Endothelial cell of umbilical vein (primary cell): Measurements from ENCODE around the gene PRR5. TPM values are rescaled to one million over a fixed set of nuclear protein-coding genes. Genes with fewer than 3 reads are reported as not detected.

Experiments used
- BruUV-seq: library from RNA; stranded (reverse); fragments of 400-500 nt; replicated peaks from 2 replicates; lab custom pipeline; 2021; lab: Mats Ljungman, UMichigan
- CTCF ChIA-PET: fragments of 300-600, 350-600 bp; sonication (Branson Sonifier 250); formaldehyde crosslinking; loops from one replicate; lab custom pipeline; 2021; ENCODE audit warnings: antibody characterized with exemption, inconsistent platforms; lab: Charles Lee
- POLR2A ChIA-PET: fragments of 300-600, 350-600 bp; sonication (Branson Sonifier 250); formaldehyde crosslinking; loops from one replicate; lab custom pipeline; 2021; ENCODE audit warnings: antibody characterized with exemption, inconsistent platforms; lab: Charles Lee
- DNase-seq: peaks from one replicate; pipeline ENCODE4 v3.0.0-alpha.2; 2011; ENCODE audit warnings: low read depth, low spot score
- FAIRE-seq: peaks from 2 replicates; lab custom pipeline; 2011; peaks lifted over from hg19 to GRCh38; lab: Jason Lieb, UNC
- H2AFZ ChIP-seq: 2 replicates; pipeline ENCODE4 v1.6.0; 2012; ENCODE audit warnings: low read depth, low read length, control low read depth, inconsistent platforms
- H3K27ac ChIP-seq: 2 replicates; pipeline ENCODE4 v1.5.1; 2011; ENCODE audit warnings: low read depth, mild to moderate bottlenecking, control low read depth, low read length, moderate library complexity; ENCODE audit not compliant: insufficient read depth
- H3K27me3 ChIP-seq, 2 experiments: 2 replicates each; pipeline versions ENCODE4 v1.6.0 to v1.6.1; 2011; ENCODE audit warnings: low read length in 2 of 2, mixed read lengths in 1 of 2; ENCODE audit not compliant: control insufficient read depth in 2 of 2, insufficient read depth in 2 of 2
- H3K36me3 ChIP-seq, 2 experiments: 2 replicates in 1 of 2; 3 replicates in 1 of 2; pipeline ENCODE4 v1.5.1; 2011; ENCODE audit warnings: low read length in 2 of 2, mild to moderate bottlenecking in 1 of 2, moderate library complexity in 1 of 2; ENCODE audit not compliant: control insufficient read depth in 2 of 2, insufficient read depth in 2 of 2; ENCODE audit errors: extremely low read depth in 1 of 2
- H3K4me1 ChIP-seq: 3 replicates; pipeline ENCODE4 v1.5.1; 2011; ENCODE audit warnings: mild to moderate bottlenecking, low read length; ENCODE audit not compliant: control insufficient read depth, insufficient read depth; ENCODE audit errors: extremely low read depth
- H3K4me2 ChIP-seq: 2 replicates; pipeline ENCODE4 v1.6.1; 2011; ENCODE audit warnings: low read length, control low read depth, mixed read lengths; ENCODE audit not compliant: insufficient read depth
- H3K4me3 ChIP-seq, 3 experiments: fragments of 200-600 bp in 1 of 3; sonication (generic), shearing (Covaris generic) in 1 of 3; replicated peaks in 1 of 3; 2 replicates each; pipeline ENCODE4 v1.5.1; 2011 to 2016; ENCODE audit warnings: control low read depth in 3 of 3, low read length in 3 of 3, mild to moderate bottlenecking in 2 of 3, inconsistent platforms in 1 of 3, low read depth in 1 of 3, moderate library complexity in 1 of 3; ENCODE audit not compliant: insufficient read depth in 1 of 3
- H3K79me2 ChIP-seq: 2 replicates; pipeline ENCODE4 v1.6.0; 2012; ENCODE audit warnings: low read length, inconsistent platforms; ENCODE audit not compliant: control insufficient read depth, insufficient read depth
- H3K9ac ChIP-seq: replicated peaks from 2 replicates; pipeline ENCODE3; 2011; ENCODE audit warnings: low read length, control low read depth; ENCODE audit not compliant: insufficient read depth; ENCODE audit errors: extremely low read depth
- H3K9me1 ChIP-seq: replicated peaks from 3 replicates; pipeline ENCODE4 v1.6.0; 2011; ENCODE audit warnings: mild to moderate bottlenecking, low read length; ENCODE audit not compliant: control insufficient read depth, insufficient read depth; ENCODE audit errors: extremely low read depth
- H3K9me3 ChIP-seq: replicated peaks from 2 replicates; pipeline ENCODE4 v1.5.1; 2012; ENCODE audit warnings: low read length, inconsistent platforms; ENCODE audit not compliant: control insufficient read depth, insufficient read depth
- H4K20me1 ChIP-seq: replicated peaks from 2 replicates; pipeline ENCODE3; 2011; ENCODE audit warnings: mild to moderate bottlenecking, low read length; ENCODE audit not compliant: control insufficient read depth, insufficient read depth; ENCODE audit errors: extremely low read depth
- EZH2 ChIP-seq: IDR thresholded peaks from 2 replicates; pipeline ENCODE4 v1.6.1; 2012; ENCODE audit warnings: borderline replicate concordance, low read depth, mild to moderate bottlenecking, moderate library complexity, low read length, inconsistent platforms; ENCODE audit not compliant: severe bottlenecking
- FOS ChIP-seq: IDR thresholded peaks from 2 replicates; pipeline ENCODE4 v1.6.1; 2011; ENCODE audit warnings: mild to moderate bottlenecking, low read length, moderate library complexity, borderline replicate concordance; ENCODE audit not compliant: insufficient read depth
- GATA2 ChIP-seq: IDR thresholded peaks from 2 replicates; pipeline ENCODE4 v1.7.0; 2011; ENCODE audit warnings: low read depth, mild to moderate bottlenecking, moderate library complexity, mixed read lengths, low read length; ENCODE audit not compliant: insufficient read length, insufficient read depth
- JUN ChIP-seq: IDR thresholded peaks from 2 replicates; pipeline ENCODE4 v1.6.1; 2011; ENCODE audit warnings: borderline replicate concordance, low read depth; ENCODE audit not compliant: insufficient read length, insufficient read depth
- MYC ChIP-seq: IDR thresholded peaks from one replicate; pipeline ENCODE4 v1.6.1; 2011; ENCODE audit warnings: mild to moderate bottlenecking, low read depth, low read length
- POLR2A ChIP-seq: IDR thresholded peaks from 2 replicates; pipeline ENCODE4 v1.6.1; 2012; ENCODE audit warnings: low read depth, mild to moderate bottlenecking, control low read depth, low read length
- POLR2AphosphoS5 ChIP-seq: IDR thresholded peaks from 2 replicates; pipeline ENCODE4 v1.6.1; 2012; ENCODE audit warnings: low read depth, mild to moderate bottlenecking, control low read depth, low read length, moderate library complexity; ENCODE audit not compliant: insufficient read depth
- dilution Hi-C: fragments of 300-500 bp; cut with MboI; formaldehyde crosslinking; loops from one replicate; pipeline ENCODE4 v1.15.0; 2019; ENCODE audit warnings: low sequenced_read_pairs; ENCODE audit not compliant: extremely low pct_ligation_motif_present
- intact Hi-C: fragments of 100-400 bp; cut with micrococcal nuclease; formaldehyde crosslinking; loops from one replicate; pipeline ENCODE4 v1.10.0; 2022
- polyA plus RNA-seq, 4 experiments: library from polyadenylated mRNA; depleted of rRNA in 3 of 4; stranded (reverse) in 3 of 4; unstranded in 1 of 4; fragments of >200 nt; gene quantifications; 2 replicates each; pipeline versions ENCODE4 v1.2.1 to v1.2.3, GENCODE V29; 2011 to 2012; ENCODE audit warnings: missing spikeins in 1 of 4
- total RNA-seq: library from RNA; stranded (reverse); gene quantifications from 2 replicates; pipeline ENCODE4 v1.2.3, GENCODE V29; 2021
- TF ChIP-seq, protein P1 (sequence below): IDR thresholded peaks from 2 replicates; pipeline ENCODE4 v1.6.1; 2011; ENCODE audit not compliant: insufficient read depth, insufficient read length
- TF ChIP-seq, protein P2 (sequence below), 2 donors: IDR thresholded peaks; 1 replicate in 1 of 2; 2 replicates in 1 of 2; pipeline ENCODE4 v1.5.1; 2011; ENCODE audit warnings: low read length in 2 of 2, mild to moderate bottlenecking in 2 of 2, moderate library complexity in 2 of 2, control low read depth in 1 of 2, inconsistent platforms in 1 of 2, low read depth in 1 of 2; ENCODE audit not compliant: insufficient read depth in 1 of 2; ENCODE audit errors: extremely low read depth in 1 of 2

PRR5 gene
- total and polyA plus RNA-seq, 2 donors (not counting 3 experiments of a cell fraction or from before 2014, with no cell fraction given): 4.3 to 9.0 TPM

DNA sequence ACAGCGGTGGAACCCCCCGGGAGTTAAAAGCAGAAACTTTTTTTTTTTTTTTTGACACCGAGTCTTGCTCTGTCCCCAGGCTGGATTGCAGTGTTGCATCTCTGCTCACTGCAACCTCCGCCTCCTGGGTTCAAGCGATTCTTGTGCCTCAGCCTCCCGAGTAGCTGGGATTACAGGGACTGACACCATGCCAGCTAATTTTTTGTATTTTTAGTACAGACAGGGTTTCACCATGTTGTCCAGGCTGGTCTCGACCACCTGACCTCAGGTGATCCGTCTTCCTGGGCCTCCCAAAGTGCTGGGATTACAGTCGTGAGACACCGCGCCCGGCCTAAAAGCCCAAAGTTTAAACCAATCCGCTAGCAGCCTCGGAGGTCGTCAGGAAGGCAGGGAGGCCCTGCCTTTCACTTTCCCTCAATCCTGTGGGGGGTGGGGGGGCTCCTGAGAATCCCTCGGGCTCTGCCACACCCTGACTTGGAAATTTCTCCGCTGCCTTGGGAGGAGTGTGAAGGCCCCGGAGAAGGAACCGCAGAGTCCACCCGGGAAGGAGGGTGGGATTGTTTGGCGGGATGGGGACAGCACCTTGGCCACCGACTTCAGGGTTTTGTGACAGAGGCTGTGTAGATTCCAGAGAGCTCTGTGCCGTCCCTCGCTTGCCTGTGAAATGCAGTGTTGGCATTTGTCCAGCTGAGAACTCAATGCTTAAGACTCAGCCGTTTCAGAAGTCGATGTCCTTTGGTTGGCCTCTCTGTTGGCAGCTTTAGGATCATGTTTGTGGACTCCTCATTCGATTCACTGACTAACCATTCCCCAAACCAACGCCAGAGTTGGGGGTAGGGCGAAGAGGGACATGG is 51.4 kb downstream of the PRR5 start:
- no peaks in the 10 kb centered on the region for H3K79me2 ChIP-seq
- H3K4me3 ChIP-seq: no peak overlapping the region

More for the DNA sequence above, 51.4 kb downstream of the PRR5 start:
- Histone ChIP-seq H3K27ac (no peak overlapping the region), H3K4me1 (no peaks in the 10 kb centered on the region), H3K4me2 (no peak overlapping the region), H3K27me3 (peaks cover 25 to 28% of the 10 kb centered on the region in 2 experiments), H2AFZ (no peak overlapping the region), H3K36me3 (no peaks in the 10 kb centered on the region), H3K9ac (no peak overlapping the region), H3K9me3 (no peaks in the 10 kb centered on the region), H4K20me1 (no peaks in the 10 kb centered on the region), H3K9me1 (no peaks in the 10 kb centered on the region)
- FAIRE-seq: no peak
- BruUV-seq: no TSS peak
- POLR2A ChIA-PET: no interaction called here
- CTCF ChIA-PET: no interaction called here
- TF ChIP-seq, protein P1, sequence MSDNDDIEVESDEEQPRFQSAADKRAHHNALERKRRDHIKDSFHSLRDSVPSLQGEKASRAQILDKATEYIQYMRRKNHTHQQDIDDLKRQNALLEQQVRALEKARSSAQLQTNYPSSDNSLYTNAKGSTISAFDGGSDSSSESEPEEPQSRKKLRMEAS: no peak
- no peak for TF ChIP-seq POLR2A
- TF ChIP-seq, protein P2, sequence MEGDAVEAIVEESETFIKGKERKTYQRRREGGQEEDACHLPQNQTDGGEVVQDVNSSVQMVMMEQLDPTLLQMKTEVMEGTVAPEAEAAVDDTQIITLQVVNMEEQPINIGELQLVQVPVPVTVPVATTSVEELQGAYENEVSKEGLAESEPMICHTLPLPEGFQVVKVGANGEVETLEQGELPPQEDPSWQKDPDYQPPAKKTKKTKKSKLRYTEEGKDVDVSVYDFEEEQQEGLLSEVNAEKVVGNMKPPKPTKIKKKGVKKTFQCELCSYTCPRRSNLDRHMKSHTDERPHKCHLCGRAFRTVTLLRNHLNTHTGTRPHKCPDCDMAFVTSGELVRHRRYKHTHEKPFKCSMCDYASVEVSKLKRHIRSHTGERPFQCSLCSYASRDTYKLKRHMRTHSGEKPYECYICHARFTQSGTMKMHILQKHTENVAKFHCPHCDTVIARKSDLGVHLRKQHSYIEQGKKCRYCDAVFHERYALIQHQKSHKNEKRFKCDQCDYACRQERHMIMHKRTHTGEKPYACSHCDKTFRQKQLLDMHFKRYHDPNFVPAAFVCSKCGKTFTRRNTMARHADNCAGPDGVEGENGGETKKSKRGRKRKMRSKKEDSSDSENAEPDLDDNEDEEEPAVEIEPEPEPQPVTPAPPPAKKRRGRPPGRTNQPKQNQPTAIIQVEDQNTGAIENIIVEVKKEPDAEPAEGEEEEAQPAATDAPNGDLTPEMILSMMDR (IDR thresholded peaks at IDR 0.05; ENCODE audit: extremely low read depth in 1 of 2, insufficient read depth in 1 of 2, low read depth in 1 of 2, low read length in 2 of 2): no peak
- TF ChIP-seq FOS: no peak
- no peak for TF ChIP-seq JUN
- no peak for TF ChIP-seq POLR2AphosphoS5
- TF ChIP-seq GATA2: no peak
- no peak for TF ChIP-seq EZH2
- no peak for TF ChIP-seq MYC
- DNase-seq: no peak
- dilution Hi-C loops: no loop called here
- intact Hi-C loops: no loop called here
